CD4-positive, alpha-beta T cell (primary cell): ENCODE measurements around the gene ZNF799. TPM values are rescaled to one million over a fixed set of nuclear protein-coding genes. Genes with fewer than 3 reads are reported as not detected.

ENCODE experiments used
- ATAC-seq: fragments of 200-7000 bp; cut with Tn5 transposase; one replicate; pipeline ENCODE4 v1.10.0; 2022; ENCODE audit warnings: mild to moderate bottlenecking; ENCODE audit not compliant: poor library complexity
- CTCF ChIA-PET: fragments of 350-600 bp; sonication (Branson Sonifier 250); formaldehyde crosslinking; loops from one replicate; lab custom pipeline; 2021; ENCODE audit warnings: antibody characterized with exemption, inconsistent platforms; lab: Charles Lee
- POLR2A ChIA-PET: fragments of 350-600 bp; sonication (Branson Sonifier 250); formaldehyde crosslinking; loops from one replicate; lab custom pipeline; 2021; ENCODE audit warnings: antibody characterized with exemption, inconsistent platforms; lab: Charles Lee
- DNase-seq, 14 experiments: peaks; one replicate each; pipeline ENCODE4 v3.0.0-alpha.2; 2013 to 2020; ENCODE audit warnings: mixed read lengths in 2 of 14
- H3K27ac ChIP-seq, 2 donors: one replicate each; pipeline versions ENCODE4 v1.5.1 to v1.7.0; 2013; ENCODE audit warnings: low read length in 2 of 2, low read depth in 1 of 2, mild to moderate bottlenecking in 1 of 2
- H3K27me3 ChIP-seq, 2 experiments: 1 replicate in 1 of 2; 2 replicates in 1 of 2; pipeline versions ENCODE4 v1.6.1 to v1.7.0; 2013; ENCODE audit warnings: low read length in 2 of 2, control low read depth in 1 of 2, mild to moderate bottlenecking in 1 of 2, moderate library complexity in 1 of 2; ENCODE audit not compliant: insufficient read depth in 2 of 2, control insufficient read depth in 1 of 2
- H3K36me3 ChIP-seq: one replicate; pipeline ENCODE4 v1.6.1; 2013; ENCODE audit warnings: low read length, control low read depth; ENCODE audit not compliant: insufficient read depth
- H3K4me1 ChIP-seq: one replicate; pipeline ENCODE4 v1.6.1; 2013; ENCODE audit warnings: low read length, control low read depth; ENCODE audit not compliant: insufficient read depth
- H3K4me3 ChIP-seq: one replicate; pipeline ENCODE4 v1.5.1; 2013; ENCODE audit warnings: mild to moderate bottlenecking, low read length, moderate library complexity
- H3K9me3 ChIP-seq, 2 experiments: 1 replicate in 1 of 2; 2 replicates in 1 of 2; pipeline versions ENCODE4 v1.6.1 to v1.7.0; 2013; ENCODE audit warnings: low read length in 2 of 2, mild to moderate bottlenecking in 2 of 2, control low read depth in 1 of 2, moderate library complexity in 1 of 2; ENCODE audit not compliant: control insufficient read depth in 1 of 2, insufficient read depth in 1 of 2
- H3K27ac Mint-ChIP-seq: one replicate; pipeline ENCODE4 v1.8.0; 2020; ENCODE audit warnings: mixed read lengths
- H3K27me3 Mint-ChIP-seq: one replicate; pipeline ENCODE4 v1.8.0; 2021; ENCODE audit warnings: mixed read lengths
- H3K36me3 Mint-ChIP-seq: one replicate; pipeline ENCODE4 v1.8.0; 2021; ENCODE audit warnings: low read depth, mixed read lengths
- H3K4me1 Mint-ChIP-seq: one replicate; pipeline ENCODE4 v1.8.0; 2021; ENCODE audit warnings: low read depth, mixed read lengths
- H3K4me3 Mint-ChIP-seq: one replicate; pipeline ENCODE4 v1.8.0; 2020; ENCODE audit warnings: mild to moderate bottlenecking, mixed read lengths
- H3K9me3 Mint-ChIP-seq: one replicate; pipeline ENCODE4 v1.8.0; 2020; ENCODE audit warnings: mixed read lengths
- CTCF ChIP-seq: fragments of 200-600 bp; IDR thresholded peaks from one replicate; pipeline ENCODE4 v1.8.0; 2022; ENCODE audit warnings: antibody characterized with exemption, mild to moderate bottlenecking
- intact Hi-C, 2 experiments: fragments of 100-400 bp; cut with DNase I in 1 of 2; cut with micrococcal nuclease in 1 of 2; formaldehyde crosslinking; loops; one replicate each; pipeline versions ENCODE4 v1.15.1 to v1.9.0; 2023 to 2025; cut with DNase I, micrococcal nuclease
- total RNA-seq, 174 experiments: library from RNA in 2 of 174; stranded (reverse) in 2 of 174; gene quantifications; one replicate each; pipeline ENCODE4 v1.2.3 and lab custom pipeline; 2021 to 2026

Gene ZNF799
- total RNA-seq, 2 experiments from 2014 or later: 1.1 to 1.6 TPM

GRCh38 chr19:12353375-12353774 is 47.7 kb downstream of the ZNF799 start:
- Histone ChIP-seq H3K4me1 (no peaks in the 10 kb centered on the region), H3K27ac (no peak overlapping the region), H3K36me3 (peaks cover 6% of the 10 kb centered on the region), H3K27me3 (no peaks in the 10 kb centered on the region), H3K4me3 (no peak overlapping the region), H3K9me3 (peaks cover 36 to 55% of the 10 kb centered on the region in 2 experiments)
- Mint-ChIP-seq H3K36me3 (peaks cover 59% of the 10 kb centered on the region), H3K4me1 (no peaks in the 10 kb centered on the region), H3K27me3 (no peaks in the 10 kb centered on the region), H3K27ac (no peak overlapping the region), H3K4me3 (no peak overlapping the region), H3K9me3 (peaks cover 28% of the 10 kb centered on the region)
- intact Hi-C loops: no loop called here
- ATAC-seq (no peak), DNase-seq (no peak)
- no peak for TF ChIP-seq CTCF
- ChIA-PET POLR2A (no interaction called here), CTCF (no interaction called here)

GRCh38 chr19:12350890-12351197 is 50.2 kb downstream of the ZNF799 start:
- POLR2A ChIA-PET: no interaction called here
- Mint-ChIP-seq H3K27ac (no peak overlapping the region), H3K4me1 (no peaks in the 10 kb centered on the region), H3K4me3 (no peak overlapping the region), H3K27me3 (no peaks in the 10 kb centered on the region), H3K36me3 (peaks cover 70% of the 10 kb centered on the region), H3K9me3 (peaks cover 30% of the 10 kb centered on the region)
- Histone ChIP-seq H3K27ac (no peak overlapping the region), H3K36me3 (peaks cover 6% of the 10 kb centered on the region), H3K9me3 (peaks cover 31 to 55% of the 10 kb centered on the region in 2 experiments), H3K27me3 (no peaks in the 10 kb centered on the region), H3K4me1 (no peaks in the 10 kb centered on the region), H3K4me3 (no peak overlapping the region)
- DNase-seq (no peak), ATAC-seq (no peak)
- CTCF ChIA-PET: no interaction called here
- intact Hi-C loops: no loop called here
- TF ChIP-seq CTCF: no peak

GRCh38 chr19:12350185-12350889 is 50.7 kb downstream of the ZNF799 start:
- H3K9me3 ChIP-seq: peaks cover 26 to 55% of the 10 kb centered on the region in 2 experiments
- no peak overlapping the region for H3K27ac ChIP-seq
- Mint-ChIP-seq H3K4me1 (no peaks in the 10 kb centered on the region), H3K27ac (no peak overlapping the region), H3K4me3 (no peak overlapping the region), H3K27me3 (no peaks in the 10 kb centered on the region), H3K36me3 (peaks cover 69% of the 10 kb centered on the region), H3K9me3 (peaks cover 30% of the 10 kb centered on the region)
- TF ChIP-seq CTCF: no peak
- ChIA-PET POLR2A (no interaction called here), CTCF (no interaction called here)
- ATAC-seq (no peak), DNase-seq (no peak)
- peaks cover 6% of the 10 kb centered on the region for H3K36me3 ChIP-seq
- no peak overlapping the region for H3K4me3 ChIP-seq
- no peaks in the 10 kb centered on the region for H3K27me3 ChIP-seq
- intact Hi-C loops: no loop called here
- no peaks in the 10 kb centered on the region for H3K4me1 ChIP-seq
